Progenitor cell of endocrine pancreas (in vitro differentiated cells): ENCODE data around the gene OSBPL6. TPM values are rescaled to one million over a fixed set of nuclear protein-coding genes. Genes with fewer than 3 reads are reported as not detected.

Source experiments
- DNase-seq: peaks from one replicate; pipeline ENCODE4 v3.0.0; 2021; ENCODE audit warnings: low spot score; ENCODE audit not compliant: unreplicated experiment
- H3K27ac Mint-ChIP-seq: 2 replicates; pipeline ENCODE4 v1.8.0; 2021; ENCODE audit warnings: mild to moderate bottlenecking, moderate library complexity, mixed read lengths
- H3K27me3 Mint-ChIP-seq: 2 replicates; pipeline ENCODE4 v1.8.0; 2021; ENCODE audit warnings: mixed read lengths
- H3K36me3 Mint-ChIP-seq: 2 replicates; pipeline ENCODE4 v1.8.0; 2022; ENCODE audit warnings: mixed read lengths; ENCODE audit not compliant: insufficient read depth
- H3K4me1 Mint-ChIP-seq: 2 replicates; pipeline ENCODE4 v1.8.0; 2021; ENCODE audit warnings: low read depth, mixed read lengths
- H3K4me3 Mint-ChIP-seq: 2 replicates; pipeline ENCODE4 v1.8.0; 2021; ENCODE audit warnings: low read depth, mild to moderate bottlenecking, moderate library complexity, mixed read lengths
- H3K9me3 Mint-ChIP-seq: 2 replicates; pipeline ENCODE4 v1.8.0; 2021; ENCODE audit warnings: low read depth, mixed read lengths
- CTCF ChIP-seq: fragments of 200-600 bp; sonication (generic); IDR thresholded peaks from one replicate; pipeline ENCODE4 v1.5.0; 2021; ENCODE audit warnings: antibody characterized with exemption, mild to moderate bottlenecking; ENCODE audit not compliant: unreplicated experiment
- total RNA-seq: library from RNA; stranded (reverse); gene quantifications from 2 replicates; pipeline ENCODE4 v1.2.1, GENCODE V29; 2021

The OSBPL6 gene
- total RNA-seq, 1 donor from 2014 or later: 2.4 TPM

GRCh38 chr2:178284613-178285286 lies 90.4 kb downstream of the OSBPL6 start:
- no peak overlapping the region for H3K27ac Mint-ChIP-seq
- peaks cover 6% of the 10 kb centered on the region for H3K9me3 Mint-ChIP-seq
- no peak overlapping the region for H3K4me3 Mint-ChIP-seq
- DNase-seq: no peak
- no peak for TF ChIP-seq CTCF
- H3K36me3 Mint-ChIP-seq: peaks cover 2% of the 10 kb centered on the region
- no peaks in the 10 kb centered on the region for H3K27me3 Mint-ChIP-seq
- no peaks in the 10 kb centered on the region for H3K4me1 Mint-ChIP-seq

DNA sequence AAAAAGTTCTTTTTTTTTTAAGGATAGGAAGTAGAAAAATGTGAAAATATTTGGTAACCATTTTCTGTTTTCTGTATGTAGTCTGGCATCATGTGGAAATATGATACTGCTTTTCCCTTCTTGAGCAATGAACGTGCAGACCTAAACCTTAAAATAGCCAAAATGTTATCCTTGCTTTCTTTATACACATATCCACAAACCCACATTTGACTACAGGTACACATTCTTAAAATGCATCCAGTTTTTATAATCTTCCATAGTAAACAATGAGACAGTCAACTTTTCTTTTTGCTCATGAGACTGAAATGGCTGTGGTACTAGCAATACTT lies 90.9 kb downstream of the OSBPL6 start:
- Mint-ChIP-seq H3K9me3 (peaks cover 6% of the 10 kb centered on the region), H3K27ac (no peak overlapping the region), H3K27me3 (no peaks in the 10 kb centered on the region), H3K36me3 (peaks cover 2% of the 10 kb centered on the region), H3K4me1 (no peaks in the 10 kb centered on the region), H3K4me3 (no peak overlapping the region)
- no peak for DNase-seq
- TF ChIP-seq CTCF: no peak

DNA sequence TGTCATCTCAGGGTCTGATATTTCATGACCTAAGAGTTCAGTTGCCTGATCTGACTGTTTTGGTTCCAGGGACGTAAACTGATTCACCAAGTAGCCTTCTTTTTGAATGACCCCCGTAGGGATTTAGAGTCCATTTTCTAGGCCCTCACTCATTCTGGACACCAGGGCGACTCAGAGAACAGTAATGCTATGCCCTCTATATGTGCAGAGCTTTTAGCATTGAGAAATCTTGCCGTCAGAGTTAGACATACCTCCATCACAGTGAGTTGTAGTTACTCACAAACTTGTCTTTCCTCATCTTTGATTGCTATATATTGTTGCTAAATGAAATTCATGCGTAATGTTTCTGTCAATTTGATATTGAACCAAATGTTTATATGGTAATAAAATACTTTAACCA lies 92.3 kb downstream of the OSBPL6 start:
- no peak overlapping the region for H3K27ac Mint-ChIP-seq
- H3K4me1 Mint-ChIP-seq: no peaks in the 10 kb centered on the region
- H3K9me3 Mint-ChIP-seq: peaks cover 13% of the 10 kb centered on the region
- no peak overlapping the region for H3K4me3 Mint-ChIP-seq
- no peaks in the 10 kb centered on the region for H3K27me3 Mint-ChIP-seq
- DNase-seq: no peak
- no peak for TF ChIP-seq CTCF
- peaks cover 2% of the 10 kb centered on the region for H3K36me3 Mint-ChIP-seq

- no peak for TF ChIP-seq CTCF
- no peak overlapping the region for H3K4me3 Mint-ChIP-seq
- peaks cover 2% of the 10 kb centered on the region for H3K36me3 Mint-ChIP-seq
- H3K27ac Mint-ChIP-seq: no peak overlapping the region
- no peak for DNase-seq
- H3K4me1 Mint-ChIP-seq: peaks cover 2% of the 10 kb centered on the region
- peaks cover 13% of the 10 kb centered on the region for H3K9me3 Mint-ChIP-seq
- no peaks in the 10 kb centered on the region for H3K27me3 Mint-ChIP-seq
These were observed 93.5 kb downstream of the OSBPL6 start for GRCh38 chr2:178287652-178288344.

- Mint-ChIP-seq H3K27me3 (no peaks in the 10 kb centered on the region), H3K4me1 (peaks cover 7% of the 10 kb centered on the region), H3K27ac (no peak overlapping the region), H3K9me3 (peaks cover 13% of the 10 kb centered on the region), H3K4me3 (no peak overlapping the region), H3K36me3 (peaks cover 2% of the 10 kb centered on the region)
- no peak for TF ChIP-seq CTCF
- DNase-seq: no peak
These were observed 97.4 kb downstream of the OSBPL6 start for GRCh38 chr2:178291703-178292102.
